HepG2 (cell line): Measurements from ENCODE around the gene ORMDL3. TPM values are rescaled to one million over a fixed set of nuclear protein-coding genes. Genes with fewer than 3 reads are reported as not detected.
A peak's percentile ranks its signal among the peaks of the same experiment; 100 is the strongest.

ENCODE experiments used
- ATM ChIP-seq: fragments of 450-650 bp; IDR thresholded peaks from 2 replicates; pipeline ENCODE4 v1.7.1; 2017; ENCODE audit warnings: mild to moderate bottlenecking, borderline replicate concordance
- FOXA1 ChIP-seq, 2 experiments: fragments of 450-650 bp in 1 of 2; sonication (generic) in 1 of 2; formaldehyde crosslinking in 1 of 2; IDR thresholded peaks; 2 replicates each; pipeline versions ENCODE4 v1.4.0 to v1.6.1; 2016 to 2020; ENCODE audit warnings: missing genetic modification reagents in 1 of 2
- GABPA ChIP-seq, 2 experiments: IDR thresholded peaks; 2 replicates each; pipeline ENCODE4 v1.6.1; 2011 to 2016; ENCODE audit warnings: low read depth in 2 of 2, low read length in 1 of 2, missing biosample characterization in 1 of 2, missing genetic modification characterization in 1 of 2
- GLI4 ChIP-seq: sonication (generic); formaldehyde crosslinking; IDR thresholded peaks from 2 replicates; pipeline ENCODE4 v1.5.1; 2020; ENCODE audit warnings: missing genetic modification reagents, mild to moderate bottlenecking, moderate library complexity, borderline replicate concordance
- JUND ChIP-seq: sonication (generic); formaldehyde crosslinking; IDR thresholded peaks from 2 replicates; pipeline ENCODE4 v1.8.0; 2022; ENCODE audit warnings: mild to moderate bottlenecking, missing genetic modification reagents
- MAFF ChIP-seq: IDR thresholded peaks from 2 replicates; pipeline ENCODE4 v1.6.1; 2011; ENCODE audit warnings: low read depth, low read length, improper control_type of control experiment
- NAIF1 ChIP-seq: sonication (generic); formaldehyde crosslinking; IDR thresholded peaks from 2 replicates; pipeline ENCODE4 v1.5.0; 2020; ENCODE audit warnings: mild to moderate bottlenecking, missing genetic modification reagents, borderline replicate concordance
- NFRKB ChIP-seq: fragments of 450-650 bp; IDR thresholded peaks from 2 replicates; pipeline ENCODE4 v1.6.1; 2017
- PLRG1 ChIP-seq: fragments of 450-650 bp; conservative IDR thresholded peaks from 2 replicates; pipeline ENCODE4 v1.6.1; 2016
- SOX5 ChIP-seq: IDR thresholded peaks from 2 replicates; pipeline ENCODE4 v1.6.1; 2016; ENCODE audit warnings: borderline replicate concordance
- TBL1XR1 ChIP-seq: fragments of 150-350 bp; IDR thresholded peaks from 2 replicates; pipeline ENCODE4 v1.6.1; 2014; ENCODE audit warnings: borderline replicate concordance, low read length; ENCODE audit not compliant: partially characterized antibody
- ZFP36L1 ChIP-seq: sonication (generic); formaldehyde crosslinking; IDR thresholded peaks from 2 replicates; pipeline ENCODE4 v1.8.0; 2022; ENCODE audit warnings: mild to moderate bottlenecking, missing genetic modification reagents, moderate library complexity
- ZMYM4 ChIP-seq: sonication (generic); formaldehyde crosslinking; IDR thresholded peaks from 2 replicates; pipeline ENCODE4 v1.8.1; 2023; ENCODE audit warnings: mild to moderate bottlenecking, missing genetic modification reagents
- ZNF256 ChIP-seq: sonication (generic); formaldehyde crosslinking; conservative IDR thresholded peaks from 2 replicates; pipeline ENCODE4 v1.4.0; 2020; ENCODE audit warnings: missing genetic modification reagents
- ZNF431 ChIP-seq: sonication (generic); formaldehyde crosslinking; IDR thresholded peaks from 2 replicates; pipeline ENCODE4 v1.9.0; 2022; ENCODE audit warnings: missing genetic modification reagents, low read depth, mild to moderate bottlenecking, borderline replicate concordance
- ZNF550 ChIP-seq: sonication (generic); formaldehyde crosslinking; IDR thresholded peaks from 2 replicates; pipeline ENCODE4 v1.4.0; 2020; ENCODE audit warnings: mild to moderate bottlenecking, missing genetic modification reagents, borderline replicate concordance
- ZNF570 ChIP-seq: sonication (generic); formaldehyde crosslinking; IDR thresholded peaks from 2 replicates; pipeline ENCODE4 v1.4.0; 2020; ENCODE audit warnings: mild to moderate bottlenecking, missing genetic modification reagents, borderline replicate concordance
- ZNF652 ChIP-seq: IDR thresholded peaks from 2 replicates; pipeline ENCODE4 v1.6.1; 2016; ENCODE audit warnings: low read depth, borderline replicate concordance
- ZNF768 ChIP-seq: sonication (generic); formaldehyde crosslinking; IDR thresholded peaks from 2 replicates; pipeline ENCODE4 v1.4.0; 2020; ENCODE audit warnings: missing genetic modification reagents
- polyA plus RNA-seq, 8 experiments: library from polyadenylated mRNA; depleted of rRNA in 3 of 8; stranded (reverse) in 7 of 8; unstranded in 1 of 8; fragments of >200 nt; fragmentation: Illumina TruSeq in 4 of 8; extraction: Trizol in 4 of 8; gene quantifications; 2 replicates each; pipeline versions ENCODE4 v1.2.1 to v1.2.3, GENCODE V29; 2011 to 2016; ENCODE audit warnings: low read depth in 4 of 8, missing spikeins in 1 of 8, mixed read lengths in 1 of 8; ENCODE audit not compliant: insufficient read depth in 1 of 8
- total RNA-seq, 5 experiments: library from RNA; depleted of rRNA; stranded (reverse); fragments of >200 nt; fragmentation: Illumina TruSeq; extraction: Trizol; gene quantifications; 2 replicates each; pipeline ENCODE4 v1.2.3, GENCODE V29; 2016; ENCODE audit warnings: low read depth in 1 of 5
- TF ChIP-seq, protein P1 (sequence below): IDR thresholded peaks from 2 replicates; pipeline ENCODE4 v1.6.1; 2016
- TF ChIP-seq, protein P2 (sequence below): sonication (generic); formaldehyde crosslinking; IDR thresholded peaks from 2 replicates; pipeline ENCODE4 v1.9.0; 2021; ENCODE audit warnings: missing genetic modification reagents, borderline replicate concordance
- TF ChIP-seq, protein P3 (sequence below): IDR thresholded peaks from 2 replicates; pipeline ENCODE4 v1.6.1; 2016; ENCODE audit warnings: missing genetic modification reagents, missing compliant biosample characterization
- TF ChIP-seq, protein P4 (sequence below): sonication (generic); formaldehyde crosslinking; IDR thresholded peaks from 2 replicates; pipeline ENCODE4 v1.8.1; 2023; ENCODE audit warnings: missing genetic modification reagents, inconsistent platforms, borderline replicate concordance

The ORMDL3 gene
- total and polyA plus RNA-seq, 2 of the 13 experiments (the other 11 are each of a cell fraction or from before 2014, with no cell fraction given) = 181 to 384 TPM

DNA sequence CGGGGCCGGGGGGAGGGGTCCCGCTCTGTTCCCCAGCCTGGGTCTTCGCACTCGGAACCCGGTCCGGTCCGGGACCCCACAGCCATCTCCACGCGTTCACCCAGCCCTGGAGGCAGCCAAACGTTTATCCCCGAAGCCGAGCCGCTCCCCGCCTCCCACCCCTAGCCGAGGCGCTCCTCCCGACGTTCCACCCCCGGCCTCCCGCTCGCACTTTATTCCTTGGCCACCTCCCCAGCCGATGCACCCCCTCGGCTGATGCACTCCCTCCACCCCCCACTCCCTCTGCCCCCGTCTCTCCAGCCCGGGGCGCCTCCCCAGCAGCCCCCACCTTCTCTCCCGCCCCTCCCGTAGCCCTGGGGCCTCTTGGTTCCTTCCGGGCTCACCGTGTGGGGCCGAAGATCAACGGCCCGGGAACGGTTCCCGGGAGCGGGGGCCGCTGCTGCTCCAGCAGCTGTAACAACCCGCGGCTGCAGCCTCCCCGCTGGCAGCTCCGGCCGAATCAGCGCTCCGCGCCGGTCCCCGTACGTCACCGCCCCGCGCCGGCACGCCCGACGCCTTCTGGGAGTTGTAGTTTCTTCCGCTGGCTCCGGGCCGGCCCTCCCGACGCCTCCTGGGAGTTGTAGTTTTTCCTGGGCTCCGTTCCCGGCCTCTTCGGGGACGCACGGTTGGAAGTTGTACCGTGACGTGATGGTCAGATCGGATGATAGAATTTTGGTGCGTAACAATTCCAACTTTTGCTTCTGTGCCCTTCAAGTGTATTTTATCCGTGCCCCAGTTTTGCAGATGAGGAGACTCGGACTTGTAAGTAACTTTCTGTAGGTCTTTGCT is at the start of gene ORMDL3, which contains the start of gene LRRC3C (continued):
- no peak for TF ChIP-seq GLI4 (CRISPR knock-in tag)
- no peak for TF ChIP-seq PLRG1
- TF ChIP-seq JUND (CRISPR knock-in tag) = no peak
- TF ChIP-seq MAFF = no peak
- TF ChIP-seq, protein P1, sequence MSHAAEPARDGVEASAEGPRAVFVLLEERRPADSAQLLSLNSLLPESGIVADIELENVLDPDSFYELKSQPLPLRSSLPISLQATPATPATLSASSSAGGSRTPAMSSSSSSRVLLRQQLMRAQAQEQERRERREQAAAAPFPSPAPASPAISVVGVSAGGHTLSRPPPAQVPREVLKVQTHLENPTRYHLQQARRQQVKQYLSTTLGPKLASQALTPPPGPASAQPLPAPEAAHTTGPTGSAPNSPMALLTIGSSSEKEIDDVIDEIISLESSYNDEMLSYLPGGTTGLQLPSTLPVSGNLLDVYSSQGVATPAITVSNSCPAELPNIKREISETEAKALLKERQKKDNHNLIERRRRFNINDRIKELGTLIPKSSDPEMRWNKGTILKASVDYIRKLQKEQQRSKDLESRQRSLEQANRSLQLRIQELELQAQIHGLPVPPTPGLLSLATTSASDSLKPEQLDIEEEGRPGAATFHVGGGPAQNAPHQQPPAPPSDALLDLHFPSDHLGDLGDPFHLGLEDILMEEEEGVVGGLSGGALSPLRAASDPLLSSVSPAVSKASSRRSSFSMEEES (CRISPR knock-in tag) = peak; percentile 15; the same call in 1 of the 2 replicates
- TF ChIP-seq SOX5 (CRISPR knock-in tag) = peak; percentile 28; the same call in 1 of the 2 replicates
- TF ChIP-seq ATM = no peak
- TF ChIP-seq, protein P2, sequence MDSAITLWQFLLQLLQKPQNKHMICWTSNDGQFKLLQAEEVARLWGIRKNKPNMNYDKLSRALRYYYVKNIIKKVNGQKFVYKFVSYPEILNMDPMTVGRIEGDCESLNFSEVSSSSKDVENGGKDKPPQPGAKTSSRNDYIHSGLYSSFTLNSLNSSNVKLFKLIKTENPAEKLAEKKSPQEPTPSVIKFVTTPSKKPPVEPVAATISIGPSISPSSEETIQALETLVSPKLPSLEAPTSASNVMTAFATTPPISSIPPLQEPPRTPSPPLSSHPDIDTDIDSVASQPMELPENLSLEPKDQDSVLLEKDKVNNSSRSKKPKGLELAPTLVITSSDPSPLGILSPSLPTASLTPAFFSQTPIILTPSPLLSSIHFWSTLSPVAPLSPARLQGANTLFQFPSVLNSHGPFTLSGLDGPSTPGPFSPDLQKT = 0 out of 2 replicates have a peak, but pooled peaks have one; percentile 12
- TF ChIP-seq ZNF570 = no peak
- TF ChIP-seq ZMYM4 (CRISPR knock-in tag) = peak; percentile 40; the same call in 1 of the 2 replicates
- TF ChIP-seq ZFP36L1 (CRISPR knock-in tag) = no peak; the same call in 1 of the 2 replicates
- TF ChIP-seq ZNF431 = no peak
- peak; percentile 22; the same call in 1 of the 2 replicates for TF ChIP-seq ZNF652 (CRISPR knock-in tag)
- TF ChIP-seq, protein P3, sequence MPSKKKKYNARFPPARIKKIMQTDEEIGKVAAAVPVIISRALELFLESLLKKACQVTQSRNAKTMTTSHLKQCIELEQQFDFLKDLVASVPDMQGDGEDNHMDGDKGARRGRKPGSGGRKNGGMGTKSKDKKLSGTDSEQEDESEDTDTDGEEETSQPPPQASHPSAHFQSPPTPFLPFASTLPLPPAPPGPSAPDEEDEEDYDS (CRISPR knock-in tag) = peak; percentile 66
- peak; percentile 3 for TF ChIP-seq ZNF768 (CRISPR knock-in tag)
- peak; percentile 75 for TF ChIP-seq NAIF1 (CRISPR knock-in tag)
- TF ChIP-seq ZNF550 (CRISPR knock-in tag) = no peak
- no peak for TF ChIP-seq ZNF256 (CRISPR knock-in tag)
- peak; percentile 54 for TF ChIP-seq GABPA (IDR thresholded peaks at IDR 0.05; ENCODE audit: low read depth, low read length)
- peak; percentile 88 for TF ChIP-seq GABPA (CRISPR knock-in tag; IDR thresholded peaks at IDR 0.05; ENCODE audit: low read depth)
- TF ChIP-seq FOXA1 (IDR thresholded peaks at IDR 0.05) = no peak
- TF ChIP-seq FOXA1 (CRISPR knock-in tag; IDR thresholded peaks at IDR 0.05) = peak; percentile 68
- TF ChIP-seq NFRKB = no peak
- TF ChIP-seq TBL1XR1 = peak; percentile 84
- TF ChIP-seq, protein P4, sequence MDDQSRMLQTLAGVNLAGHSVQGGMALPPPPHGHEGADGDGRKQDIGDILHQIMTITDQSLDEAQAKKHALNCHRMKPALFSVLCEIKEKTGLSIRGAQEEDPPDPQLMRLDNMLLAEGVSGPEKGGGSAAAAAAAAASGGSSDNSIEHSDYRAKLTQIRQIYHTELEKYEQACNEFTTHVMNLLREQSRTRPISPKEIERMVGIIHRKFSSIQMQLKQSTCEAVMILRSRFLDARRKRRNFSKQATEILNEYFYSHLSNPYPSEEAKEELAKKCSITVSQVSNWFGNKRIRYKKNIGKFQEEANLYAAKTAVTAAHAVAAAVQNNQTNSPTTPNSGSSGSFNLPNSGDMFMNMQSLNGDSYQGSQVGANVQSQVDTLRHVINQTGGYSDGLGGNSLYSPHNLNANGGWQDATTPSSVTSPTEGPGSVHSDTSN = no peak; the same call in 1 of the 2 replicates
